ENCODE results near the gene WDR70. TPM values are rescaled to one million over a fixed set of nuclear protein-coding genes. Genes with fewer than 3 reads are reported as not detected.

WDR70 gene
- total and polyA plus RNA-seq, 10 of the 15 experiments (the other 5 are each of a cell fraction or from before 2014, with no cell fraction given) = 10.9 to 33.6 (median 29.1) TPM

DNA sequence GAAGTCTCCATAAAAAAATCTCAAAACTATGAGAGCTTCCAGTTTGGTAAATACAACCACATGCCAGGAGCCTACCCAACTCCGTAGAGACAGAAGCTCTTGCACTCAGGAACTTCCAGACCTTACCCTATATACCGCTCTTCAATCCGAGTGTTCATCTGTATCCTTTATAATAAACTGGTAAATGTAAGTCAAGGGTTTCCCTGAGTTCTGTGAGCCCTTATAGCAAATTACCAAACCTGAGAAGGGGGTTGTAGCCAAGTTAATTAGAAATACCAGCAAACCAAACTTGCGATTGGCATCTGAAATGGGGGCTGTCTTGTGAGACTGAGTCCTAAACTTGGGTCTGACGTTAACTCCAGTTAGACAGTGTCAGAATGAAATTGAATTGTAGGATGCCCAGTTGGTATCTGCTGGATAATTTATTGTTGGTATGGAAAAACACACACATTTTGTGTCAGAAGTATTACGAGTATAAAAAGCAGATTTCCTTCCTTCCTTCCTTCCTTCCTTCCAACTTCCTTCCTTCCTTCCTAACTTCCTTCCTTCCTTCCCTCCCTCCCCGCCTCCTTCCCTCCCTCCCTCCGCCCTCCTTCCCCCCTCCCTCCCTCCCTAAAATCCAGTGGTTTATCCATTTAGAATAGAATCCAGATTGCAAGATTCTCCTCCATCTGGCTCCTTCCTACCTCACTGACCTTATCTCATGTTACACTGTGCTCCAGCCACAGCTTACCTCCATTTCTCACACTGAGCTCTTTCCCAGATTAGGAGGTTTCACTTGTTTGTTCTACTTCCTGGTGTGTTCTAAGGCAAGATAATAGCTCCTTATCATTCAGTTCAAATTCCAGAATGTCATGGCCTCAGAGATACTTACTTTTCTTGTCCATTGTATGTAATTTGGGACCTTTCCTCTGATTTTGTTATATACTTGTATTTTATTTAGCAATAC is 196.7 kb downstream of the WDR70 start:
- no peaks in the 10 kb centered on the region for H3K9me3 ChIP-seq (replicated peaks; ENCODE audit: control insufficient read depth, insufficient read depth, low read length)
- FAIRE-seq (no peak), ATAC-seq (no peak), DNase-seq (ENCODE audit: low read depth, low spot score) (no peak)
- RAD21 ChIA-PET (ENCODE audit: unreplicated experiment) = no interaction called here
- no peak overlapping the region for H3K4me3 ChIP-seq
- no TSS peak for BruUV-seq (replicated peaks)
- no peak for TF ChIP-seq POLR2AphosphoS2 (IDR thresholded peaks at IDR 0.05; ENCODE audit: low read depth, low read length)
- no peak for TF ChIP-seq HDGF (IDR thresholded peaks at IDR 0.05)
- TF ChIP-seq, protein P1, sequence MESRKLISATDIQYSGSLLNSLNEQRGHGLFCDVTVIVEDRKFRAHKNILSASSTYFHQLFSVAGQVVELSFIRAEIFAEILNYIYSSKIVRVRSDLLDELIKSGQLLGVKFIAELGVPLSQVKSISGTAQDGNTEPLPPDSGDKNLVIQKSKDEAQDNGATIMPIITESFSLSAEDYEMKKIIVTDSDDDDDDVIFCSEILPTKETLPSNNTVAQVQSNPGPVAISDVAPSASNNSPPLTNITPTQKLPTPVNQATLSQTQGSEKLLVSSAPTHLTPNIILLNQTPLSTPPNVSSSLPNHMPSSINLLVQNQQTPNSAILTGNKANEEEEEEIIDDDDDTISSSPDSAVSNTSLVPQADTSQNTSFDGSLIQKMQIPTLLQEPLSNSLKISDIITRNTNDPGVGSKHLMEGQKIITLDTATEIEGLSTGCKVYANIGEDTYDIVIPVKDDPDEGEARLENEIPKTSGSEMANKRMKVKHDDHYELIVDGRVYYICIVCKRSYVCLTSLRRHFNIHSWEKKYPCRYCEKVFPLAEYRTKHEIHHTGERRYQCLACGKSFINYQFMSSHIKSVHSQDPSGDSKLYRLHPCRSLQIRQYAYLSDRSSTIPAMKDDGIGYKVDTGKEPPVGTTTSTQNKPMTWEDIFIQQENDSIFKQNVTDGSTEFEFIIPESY (IDR thresholded peaks at IDR 0.05) = no peak
- TF ChIP-seq, protein P2, sequence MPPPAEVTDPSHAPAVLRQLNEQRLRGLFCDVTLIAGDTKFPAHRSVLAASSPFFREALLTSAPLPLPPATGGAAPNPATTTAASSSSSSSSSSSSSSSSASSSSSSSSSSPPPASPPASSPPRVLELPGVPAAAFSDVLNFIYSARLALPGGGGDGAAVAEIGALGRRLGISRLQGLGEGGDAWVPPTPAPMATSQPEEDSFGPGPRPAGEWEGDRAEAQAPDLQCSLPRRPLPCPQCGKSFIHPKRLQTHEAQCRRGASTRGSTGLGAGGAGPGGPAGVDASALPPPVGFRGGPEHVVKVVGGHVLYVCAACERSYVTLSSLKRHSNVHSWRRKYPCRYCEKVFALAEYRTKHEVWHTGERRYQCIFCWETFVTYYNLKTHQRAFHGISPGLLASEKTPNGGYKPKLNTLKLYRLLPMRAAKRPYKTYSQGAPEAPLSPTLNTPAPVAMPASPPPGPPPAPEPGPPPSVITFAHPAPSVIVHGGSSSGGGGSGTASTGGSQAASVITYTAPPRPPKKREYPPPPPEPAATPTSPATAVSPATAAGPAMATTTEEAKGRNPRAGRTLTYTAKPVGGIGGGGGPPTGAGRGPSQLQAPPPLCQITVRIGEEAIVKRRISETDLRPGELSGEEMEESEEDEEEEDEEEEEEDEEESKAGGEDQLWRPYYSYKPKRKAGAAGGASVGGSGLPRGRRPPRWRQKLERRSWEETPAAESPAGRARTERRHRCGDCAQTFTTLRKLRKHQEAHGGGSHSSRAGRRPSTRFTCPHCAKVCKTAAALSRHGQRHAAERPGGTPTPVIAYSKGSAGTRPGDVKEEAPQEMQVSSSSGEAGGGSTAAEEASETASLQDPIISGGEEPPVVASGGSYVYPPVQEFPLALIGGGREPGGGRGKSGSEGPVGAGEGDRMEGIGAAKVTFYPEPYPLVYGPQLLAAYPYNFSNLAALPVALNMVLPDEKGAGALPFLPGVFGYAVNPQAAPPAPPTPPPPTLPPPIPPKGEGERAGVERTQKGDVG (CRISPR knock-in tag; IDR thresholded peaks at IDR 0.05) = no peak
- TF ChIP-seq, protein P3, sequence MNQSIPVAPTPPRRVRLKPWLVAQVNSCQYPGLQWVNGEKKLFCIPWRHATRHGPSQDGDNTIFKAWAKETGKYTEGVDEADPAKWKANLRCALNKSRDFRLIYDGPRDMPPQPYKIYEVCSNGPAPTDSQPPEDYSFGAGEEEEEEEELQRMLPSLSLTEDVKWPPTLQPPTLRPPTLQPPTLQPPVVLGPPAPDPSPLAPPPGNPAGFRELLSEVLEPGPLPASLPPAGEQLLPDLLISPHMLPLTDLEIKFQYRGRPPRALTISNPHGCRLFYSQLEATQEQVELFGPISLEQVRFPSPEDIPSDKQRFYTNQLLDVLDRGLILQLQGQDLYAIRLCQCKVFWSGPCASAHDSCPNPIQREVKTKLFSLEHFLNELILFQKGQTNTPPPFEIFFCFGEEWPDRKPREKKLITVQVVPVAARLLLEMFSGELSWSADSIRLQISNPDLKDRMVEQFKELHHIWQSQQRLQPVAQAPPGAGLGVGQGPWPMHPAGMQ (IDR thresholded peaks at IDR 0.05; ENCODE audit: borderline replicate concordance) = no peak
- TF ChIP-seq TCF12 (IDR thresholded peaks at IDR 0.05; ENCODE audit: low read depth, low read length) = no peak
- no peak for TF ChIP-seq MEF2A (IDR thresholded peaks at IDR 0.05; ENCODE audit: insufficient read depth, low read depth, low read length)
- no peak for TF ChIP-seq ATF7 (IDR thresholded peaks at IDR 0.05; ENCODE audit: low read depth)
- no peak for TF ChIP-seq BHLHE40 (IDR thresholded peaks at IDR 0.05; ENCODE audit: borderline replicate concordance in 1 of 2, low read depth in 2 of 2, low read length in 1 of 2)
- no peak for TF ChIP-seq JUND (IDR thresholded peaks at IDR 0.05; ENCODE audit: low read depth, low read length)
- no peak for TF ChIP-seq KLF5 (IDR thresholded peaks at IDR 0.05; ENCODE audit: partially characterized antibody)
- TF ChIP-seq YY1 (IDR thresholded peaks at IDR 0.05; ENCODE audit: low read depth, low read length) = no peak
- no peak for TF ChIP-seq ZNF217 (IDR thresholded peaks at IDR 0.05)
- TF ChIP-seq SUPT20H (IDR thresholded peaks at IDR 0.05; ENCODE audit: borderline replicate concordance, control insufficient read depth, low read depth, low read length) = no peak
- no peak for TF ChIP-seq CBFB (IDR thresholded peaks at IDR 0.05; ENCODE audit: low read depth)
- CTCF ChIA-PET = interaction anchor here (0.6 to 2.5 kb wide), 3 partner anchors 9 to 66 kb away, joined by 3 to 8 read pairs (median 5); no protein-coding TSS in a partner anchor
- H3K9ac ChIP-seq (ENCODE audit: control insufficient read depth, insufficient read depth, low read length) = no peak overlapping the region
- H3K27ac ChIP-seq (ENCODE audit: control insufficient read depth, insufficient read depth) = no peak overlapping the region
- no peaks in the 10 kb centered on the region for H3K4me1 ChIP-seq (ENCODE audit: control insufficient read depth, insufficient read depth, low read length)
- SMC1A ChIA-PET (ENCODE audit: uncharacterized antibody, unreplicated experiment) = interaction anchor here (1.0 to 1.3 kb wide), 2 partner anchors 9 to 22 kb away, joined by 3 read pairs; no protein-coding TSS in a partner anchor
- H2AFZ ChIP-seq (ENCODE audit: control insufficient read depth, low read depth, low read length) = no peak overlapping the region
- H4K20me1 ChIP-seq (ENCODE audit: control insufficient read depth, insufficient read depth) = no peaks in the 10 kb centered on the region
- no peaks in the 10 kb centered on the region; a peak in 1 of 4 replicates for H3K36me3 ChIP-seq (ENCODE audit: control insufficient read depth in 2 of 2, insufficient read depth in 2 of 2, low read length in 1 of 2)
- no peak overlapping the region for H3K4me2 ChIP-seq (ENCODE audit: control insufficient read depth, insufficient read depth)
- no peaks in the 10 kb centered on the region for H3K79me2 ChIP-seq (ENCODE audit: control insufficient read depth, insufficient read depth, low read length)
- in situ Hi-C loops (cut with MboI) = no loop called here
- POLR2A ChIA-PET = no interaction called here
- no peaks in the 10 kb centered on the region for H3K27me3 ChIP-seq (replicated peaks in 1 of 2; ENCODE audit: control insufficient read depth in 2 of 2, insufficient read depth in 2 of 2, low read length in 1 of 2)
- WGBS (ENCODE audit: insufficient coverage, insufficient replicate concordance, low lambda C conversion rate, missing lambda C conversion rate) = 82% methylated on average over 6 of the region's 8 CpGs
- intact Hi-C loops (cut with micrococcal nuclease; ENCODE audit: unreplicated experiment) = no loop called here

Measured in GM12878 (cell line).